Midbrain (tissue), 1 donor: ENCODE results near the gene FXYD6.

Experiments
- DNase-seq: peaks from one replicate; lab custom pipeline; 2025; lab: John Stamatoyannopoulos, UW

FXYD6 gene

GRCh38 chr11:117849781-117850414 is 26.6 kb downstream of the FXYD6 start:
- DNase-seq = no peak

- peak; percentile 81 for DNase-seq
These were observed 32.6 kb downstream of the FXYD6 start for GRCh38 chr11:117843666-117844484.

- DNase-seq = no peak
These were observed 34.1 kb downstream of the FXYD6 start for GRCh38 chr11:117842131-117842941.

GRCh38 chr11:117841551-117842031 is 34.9 kb downstream of the FXYD6 start:
- no peak for DNase-seq

GRCh38 chr11:117840881-117841550 is 35.4 kb downstream of the FXYD6 start:
- DNase-seq = no peak

GRCh38 chr11:117839936-117840813 is 36.3 kb downstream of the FXYD6 start:
- no peak for DNase-seq

GRCh38 chr11:117839380-117839881 is 37.0 kb downstream of the FXYD6 start:
- DNase-seq = no peak

- no peak for DNase-seq
These were observed 37.6 kb downstream of the FXYD6 start for GRCh38 chr11:117838901-117839300.

GRCh38 chr11:117837791-117838190 is 38.7 kb downstream of the FXYD6 start:
- no peak for DNase-seq

- DNase-seq = no peak
These were observed 39.2 kb downstream of the FXYD6 start for GRCh38 chr11:117837070-117837776.

GRCh38 chr11:117836077-117836960 is 40.1 kb downstream of the FXYD6 start:
- DNase-seq = no peak

GRCh38 chr11:117835576-117835975 is 40.9 kb downstream of the FXYD6 start:
- no peak for DNase-seq

- DNase-seq = no peak
These were observed 41.5 kb downstream of the FXYD6 start for GRCh38 chr11:117834838-117835443.

GRCh38 chr11:117834068-117834810 is 42.2 kb downstream of the FXYD6 start:
- DNase-seq = no peak

GRCh38 chr11:117833401-117833891 is 43.0 kb downstream of the FXYD6 start:
- DNase-seq = no peak

- DNase-seq = no peak
These were observed 43.9 kb downstream of the FXYD6 start for GRCh38 chr11:117832511-117832910.

- DNase-seq = no peak
These were observed 44.6 kb downstream of the FXYD6 start for GRCh38 chr11:117831661-117832415.
